AG09319 (cell line): ENCODE measurements around the gene RCOR3.

Experiments used
- DNase-seq: peaks from one replicate; pipeline ENCODE4 v3.0.0-alpha.2; 2010; ENCODE audit warnings: low read depth; ENCODE audit errors: extremely low read depth
- CTCF ChIP-seq: IDR thresholded peaks from 2 replicates; pipeline ENCODE4 v1.5.1; 2011; ENCODE audit warnings: low read depth, mild to moderate bottlenecking, inconsistent platforms, low read length, moderate library complexity

RCOR3 gene

GRCh38 chr1:211340622-211341507, 81.7 kb downstream of the RCOR3 start:
- DNase-seq: no peak
- TF ChIP-seq CTCF: no peak

- no peak for TF ChIP-seq CTCF
- DNase-seq: no peak
These were observed 82.8 kb downstream of the RCOR3 start for GRCh38 chr1:211341999-211342398.

- TF ChIP-seq CTCF: no peak
- DNase-seq: no peak
These were observed 84.4 kb downstream of the RCOR3 start for GRCh38 chr1:211343607-211344006.

- no peak for TF ChIP-seq CTCF
- DNase-seq: no peak
These were observed 85.0 kb downstream of the RCOR3 start for GRCh38 chr1:211344152-211344618.

- TF ChIP-seq CTCF: no peak
- no peak for DNase-seq
These were observed 86.6 kb downstream of the RCOR3 start for GRCh38 chr1:211345719-211346118.

- DNase-seq: no peak
- TF ChIP-seq CTCF: no peak
These were observed 88.1 kb downstream of the RCOR3 start for GRCh38 chr1:211347077-211347844.

GRCh38 chr1:211348547-211348946, 89.4 kb downstream of the RCOR3 start:
- no peak for DNase-seq
- TF ChIP-seq CTCF: no peak
